AG04449 (cell line): Measurements from ENCODE around the gene WDR45.

Experiments
- CTCF ChIA-PET: fragments of 350-600 bp; formaldehyde crosslinking; extraction: SDS; loops from one replicate; lab custom pipeline; 2021; ENCODE audit warnings: antibody characterized with exemption; lab: Yijun Ruan, JAX
- POLR2A ChIA-PET: fragments of 400-600, 350-600 bp; formaldehyde crosslinking; extraction: SDS; loops from one replicate; lab custom pipeline; 2020; ENCODE audit warnings: antibody characterized with exemption, inconsistent platforms; lab: Yijun Ruan, JAX
- DNase-seq: peaks from one replicate; pipeline ENCODE4 v3.0.0-alpha.2; 2010; ENCODE audit warnings: low read depth, low spot score
- H3K4me3 ChIP-seq: 2 replicates; pipeline ENCODE4 v1.5.1; 2011; ENCODE audit warnings: low read depth, mild to moderate bottlenecking, control low read depth, low read length
- CTCF ChIP-seq: IDR thresholded peaks from one replicate; pipeline ENCODE4 v1.5.1; 2011; ENCODE audit warnings: mild to moderate bottlenecking, moderate library complexity, low read length, control low read depth, inconsistent platforms; ENCODE audit not compliant: insufficient read depth; ENCODE audit errors: missing control alignments

The WDR45 gene

GRCh38 chrX:49089553-49089952 lies 9.9 kb upstream of the WDR45 start:
- H3K4me3 ChIP-seq: no peak overlapping the region
- DNase-seq: no peak
- POLR2A ChIA-PET: no interaction called here
- CTCF ChIA-PET: interaction anchor here (1.3 to 1.6 kb wide), 2 partner anchors 9 to 46 kb away, joined by 4 read pairs; no protein-coding TSS in a partner anchor
- TF ChIP-seq CTCF: no peak

DNA sequence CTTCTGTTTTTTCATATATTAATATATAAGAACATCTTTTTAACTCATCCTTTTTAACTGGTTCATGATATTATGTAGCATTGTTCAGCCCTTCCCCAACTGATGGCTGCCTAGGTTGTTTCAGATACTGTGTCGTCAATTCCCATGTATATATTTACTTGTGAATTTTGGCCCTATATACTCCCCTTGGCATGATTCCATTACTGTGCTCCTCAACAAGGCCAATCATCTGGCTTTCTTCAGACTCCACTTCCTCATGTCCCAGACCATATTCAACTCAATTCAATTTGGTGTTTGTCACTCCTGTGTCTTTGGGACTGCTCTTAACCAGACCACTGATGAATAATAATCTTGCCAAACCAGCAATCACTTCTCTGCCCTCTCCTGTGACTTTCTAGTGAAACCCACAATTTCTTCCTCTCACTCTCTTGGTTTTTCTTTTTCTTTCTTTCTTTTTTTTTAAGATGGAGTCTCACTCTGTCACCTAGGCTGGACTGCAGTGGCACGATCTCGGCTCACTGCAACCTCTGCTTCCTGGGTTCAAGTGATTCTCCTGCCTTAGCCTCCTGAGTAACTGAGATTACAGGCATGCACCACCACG lies 2.7 kb upstream of the WDR45 start:
- no peak for TF ChIP-seq CTCF
- CTCF ChIA-PET: no interaction called here
- POLR2A ChIA-PET: no interaction called here

DNA sequence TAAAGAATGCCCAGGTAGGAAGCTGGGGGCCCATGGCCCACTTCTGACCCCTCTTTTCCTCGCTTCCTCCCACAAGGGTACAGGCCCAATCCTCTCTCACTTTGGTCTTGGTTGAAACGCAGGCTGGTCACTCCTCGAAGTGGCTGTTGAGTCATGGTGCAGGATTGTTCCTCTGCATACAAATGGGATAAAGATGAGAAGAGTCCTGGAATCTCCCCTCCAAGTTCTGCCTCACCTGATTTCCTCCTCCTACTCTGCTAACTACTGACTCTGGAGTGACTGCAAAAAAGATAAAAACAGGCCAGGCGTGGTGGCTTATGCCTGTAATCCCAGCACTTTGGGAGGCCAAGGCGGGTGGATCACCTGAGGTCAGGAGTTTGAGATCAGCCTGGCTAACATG lies 1.7 kb downstream of the WDR45 start:
- no peak for DNase-seq
- H3K4me3 ChIP-seq: no peak overlapping the region
- no peak for TF ChIP-seq CTCF
- ChIA-PET CTCF (no interaction called here), POLR2A (no interaction called here)

More for the DNA sequence above, 2.7 kb upstream of the WDR45 start:
- no peak for DNase-seq
- H3K4me3 ChIP-seq: no peak overlapping the region

DNA sequence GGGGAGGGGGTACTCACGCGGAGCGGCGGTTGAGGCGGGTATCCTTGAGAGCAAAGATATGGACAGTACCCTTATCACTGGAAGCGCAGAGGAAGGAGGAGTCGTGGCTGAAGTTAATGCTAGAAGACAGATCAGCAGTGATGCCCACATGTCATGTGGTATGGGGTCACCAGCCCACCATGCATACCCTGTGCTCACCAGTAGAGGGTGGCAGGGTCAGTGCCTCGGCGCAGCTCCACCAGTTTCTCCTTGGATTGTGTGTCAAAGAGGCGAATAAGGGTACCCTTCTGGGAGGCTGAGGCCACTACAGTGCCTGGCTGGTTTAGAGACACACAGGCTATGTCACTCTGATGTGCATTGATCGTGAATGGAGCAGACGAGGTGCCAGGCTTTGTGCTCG lies 4.3 kb downstream of the WDR45 start:
- DNase-seq: no peak
- CTCF ChIA-PET: no interaction called here
- no peak overlapping the region for H3K4me3 ChIP-seq
- TF ChIP-seq CTCF: no peak
- POLR2A ChIA-PET: interaction anchor here (0.9 kb wide), 1 partner anchor 10 kb away, joined by 3 read pairs; no protein-coding TSS in a partner anchor

GRCh38 chrX:49073601-49074575 lies 5.8 kb downstream of the WDR45 start, which contains the start of gene PRAF2:
Gene PRAF2 (minus strand): TSS chrX:49074002. CDS start chrX:49073987, 15 bp downstream.
- POLR2A ChIA-PET: no interaction called here
- no peak for TF ChIP-seq CTCF
- CTCF ChIA-PET: no interaction called here
- peak within 1 kb of the TSS; percentile 75 for H3K4me3 ChIP-seq
- DNase-seq: peak; percentile 42

- TF ChIP-seq CTCF: no peak
- DNase-seq: no peak
- POLR2A ChIA-PET: no interaction called here
- peak overlapping the region; percentile 75 for H3K4me3 ChIP-seq
- CTCF ChIA-PET: no interaction called here
Measured at GRCh38 chrX:49072712-49073095, 7.0 kb downstream of the WDR45 start.
